GM18498 (cell line): Measurements from ENCODE around the gene TBC1D16.

Experiments
- ATAC-seq: cut with Tn5 transposase; IDR thresholded peaks from one replicate; pipeline ENCODE4 v1.9.1; 2021; ENCODE audit warnings: mild to moderate bottlenecking, moderate library complexity; ENCODE audit not compliant: unreplicated experiment

Gene TBC1D16

DNA sequence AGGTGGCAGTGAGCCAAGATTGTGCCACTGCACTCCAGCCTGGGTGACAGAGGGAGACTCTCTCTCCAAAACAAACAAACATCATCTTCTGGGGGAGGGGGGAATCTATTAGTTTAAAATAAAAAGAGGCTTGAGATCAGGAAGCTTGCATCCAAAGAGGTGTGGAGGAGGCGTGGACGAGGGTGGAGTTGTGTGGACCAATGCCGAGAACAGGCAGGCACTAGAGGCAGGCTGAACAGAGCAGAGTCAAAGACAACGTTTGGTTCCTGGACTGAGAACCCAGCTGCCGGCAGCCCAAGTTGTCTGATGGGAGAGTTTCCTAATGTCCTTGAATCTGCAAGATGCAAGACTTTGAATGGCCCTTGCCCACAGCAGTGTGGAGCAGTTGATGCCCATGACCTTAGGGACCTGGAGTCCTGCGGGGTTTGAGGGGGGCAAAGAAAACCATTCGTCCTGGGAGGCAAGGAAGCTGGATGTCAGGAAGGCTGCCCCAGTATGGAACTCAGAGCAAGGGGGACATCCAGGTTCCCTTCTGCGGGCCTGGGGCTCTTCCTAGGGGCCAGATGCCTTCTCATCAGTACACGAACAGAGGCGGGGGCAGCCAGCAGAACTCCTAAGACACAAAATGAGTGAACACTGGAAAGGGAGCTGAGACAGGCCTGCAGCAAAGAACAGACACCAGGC is 9.2 kb downstream of the TBC1D16 start:
- no peak for ATAC-seq

DNA sequence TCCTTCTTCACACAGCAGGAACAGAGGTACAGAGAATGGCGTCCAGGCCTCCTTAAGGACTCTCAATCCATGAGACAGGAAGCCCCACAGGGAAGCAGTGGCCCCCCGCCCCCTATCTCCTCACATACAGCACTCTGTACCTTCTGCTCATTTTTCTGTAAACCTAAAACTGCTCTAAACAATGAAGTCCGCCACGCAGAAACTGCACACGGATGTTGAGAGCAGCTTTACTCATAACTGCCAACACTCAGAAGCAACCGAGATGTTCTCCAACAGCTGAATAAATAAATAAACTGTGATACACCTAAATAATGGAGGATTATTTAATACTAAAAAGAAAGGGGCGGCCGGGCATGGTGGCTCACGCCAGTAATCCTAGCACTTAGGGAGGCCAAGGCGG is 9.9 kb downstream of the TBC1D16 start:
- no peak for ATAC-seq

- no peak for ATAC-seq
These were observed 10.5 kb downstream of the TBC1D16 start for GRCh38 chr17:80025140-80025539.

- no peak for ATAC-seq
These were observed 11.3 kb downstream of the TBC1D16 start for GRCh38 chr17:80024206-80024972.

GRCh38 chr17:80023481-80024205 is 12.0 kb downstream of the TBC1D16 start:
- ATAC-seq, result no peak

DNA sequence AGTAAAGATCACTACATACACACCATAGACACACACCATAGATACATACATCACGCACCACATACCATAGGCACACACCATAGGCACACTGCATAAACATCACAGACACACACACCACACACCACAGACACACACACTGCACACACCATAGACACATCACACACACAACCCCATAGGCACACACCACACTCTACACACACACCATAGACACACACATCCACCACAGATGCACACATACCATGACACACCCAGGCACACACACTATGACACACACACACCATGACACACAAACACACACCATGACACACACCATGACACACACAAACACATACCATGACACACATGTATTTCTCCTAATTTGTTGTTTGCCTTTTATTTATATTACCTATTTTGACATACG is 14.1 kb downstream of the TBC1D16 start:
- ATAC-seq, result no peak

DNA sequence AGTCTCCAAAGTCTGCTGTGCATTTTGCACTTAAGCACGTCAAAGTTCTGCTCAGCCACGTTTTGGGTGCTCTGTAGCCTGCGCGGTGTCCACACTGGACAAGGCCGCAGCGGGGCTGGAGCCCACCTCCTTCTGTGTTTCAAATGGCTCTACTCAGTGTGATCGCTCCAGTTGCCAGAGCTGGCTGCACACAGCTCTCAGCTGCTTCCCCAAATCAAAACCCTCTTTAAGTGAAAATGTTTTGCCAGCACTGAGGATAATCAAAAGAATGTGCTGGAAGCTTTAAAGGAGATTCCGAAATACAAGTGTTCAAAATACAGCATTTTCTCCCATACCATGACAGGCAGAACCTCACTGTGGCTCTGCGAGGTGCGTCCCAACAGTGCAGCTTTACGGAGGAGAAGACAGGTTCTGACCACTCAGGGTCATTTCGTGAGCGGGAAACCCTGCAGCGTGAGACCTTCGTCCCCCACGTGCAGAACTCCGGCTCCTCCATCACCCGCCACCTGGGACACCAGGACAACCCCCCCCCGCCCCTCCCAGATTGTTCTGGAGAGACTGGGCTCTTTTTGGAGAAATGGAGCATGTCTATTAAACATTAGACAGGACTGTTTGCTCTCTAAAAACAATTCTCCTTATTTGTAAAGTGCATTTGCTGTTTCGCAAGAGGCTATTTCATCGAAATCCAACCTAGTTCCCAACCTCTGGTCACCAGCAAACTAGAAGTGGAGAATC is 16.6 kb downstream of the TBC1D16 start:
- ATAC-seq, result no peak

DNA sequence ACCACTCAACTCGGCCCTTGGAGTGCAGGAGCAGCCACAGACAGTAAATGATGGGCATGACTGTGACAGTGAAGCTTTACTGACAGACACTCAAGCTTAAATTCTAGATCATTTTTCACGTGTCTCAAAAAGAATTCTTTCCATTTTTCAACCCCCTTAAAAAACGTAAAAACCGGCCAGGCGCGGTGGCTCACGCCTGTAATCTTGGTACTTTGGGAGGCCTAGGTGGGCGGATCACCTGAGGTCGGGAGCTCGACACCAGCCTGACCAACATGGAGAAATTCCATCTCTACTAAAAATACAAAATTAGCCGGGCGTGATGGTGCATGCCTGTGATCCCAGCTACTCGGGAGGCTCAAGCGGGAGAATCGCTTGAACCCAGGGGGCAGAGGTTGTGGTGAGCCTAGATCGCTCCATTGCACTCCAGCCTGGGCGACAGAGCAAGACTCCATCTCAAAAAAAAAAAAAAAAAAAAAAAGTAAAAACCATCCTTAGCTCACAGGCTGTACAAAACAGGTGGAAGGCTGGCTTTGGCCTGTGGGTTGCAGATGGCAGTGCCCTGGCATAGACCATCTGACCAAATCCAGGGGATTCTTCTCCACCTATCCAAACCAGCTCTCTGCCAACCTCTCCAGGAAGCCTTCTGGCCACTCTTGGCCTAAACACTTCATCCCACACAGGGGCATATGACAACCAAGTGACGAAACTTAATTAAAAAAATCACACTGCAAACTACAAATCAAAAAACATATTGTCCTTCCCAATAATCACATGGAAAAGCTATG is 18.3 kb downstream of the TBC1D16 start:
- ATAC-seq, result no peak

GRCh38 chr17:80012765-80013741 is 22.6 kb downstream of the TBC1D16 start:
- ATAC-seq, result no peak

DNA sequence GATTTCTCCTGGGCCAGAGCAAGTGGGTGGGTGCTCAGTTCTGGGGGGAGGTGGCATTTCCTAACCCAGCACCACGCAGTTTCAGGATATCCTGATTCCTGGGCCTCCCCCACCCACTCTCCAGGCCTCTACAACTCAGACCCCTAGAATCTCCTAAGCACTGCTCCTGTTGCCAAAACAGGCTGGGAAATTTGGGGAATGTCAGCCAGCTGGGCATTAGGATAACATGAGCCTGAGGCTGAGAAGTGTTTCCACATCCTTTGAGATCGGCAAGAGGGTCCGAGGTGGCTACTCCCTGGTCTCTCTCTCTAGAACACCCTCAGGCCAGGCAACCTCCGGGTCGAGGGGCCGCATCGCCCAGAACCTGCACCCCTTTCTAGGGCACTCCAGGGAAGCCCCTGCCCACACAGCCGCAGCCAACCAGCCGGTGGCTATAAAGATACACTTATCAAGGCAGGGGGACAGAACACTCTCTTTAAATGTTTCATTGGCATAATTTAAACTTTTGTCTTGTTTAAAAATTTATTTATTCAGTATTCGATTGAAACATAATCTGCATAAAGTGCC is 23.6 kb downstream of the TBC1D16 start:
- ATAC-seq, result no peak

GRCh38 chr17:80010283-80010858 is 25.3 kb downstream of the TBC1D16 start:
- no peak for ATAC-seq

- ATAC-seq, result no peak
These were observed 26.0 kb downstream of the TBC1D16 start for GRCh38 chr17:80009391-80010282.

GRCh38 chr17:80008848-80009247 is 26.8 kb downstream of the TBC1D16 start:
- ATAC-seq, result no peak

GRCh38 chr17:80008383-80008840 is 27.3 kb downstream of the TBC1D16 start:
- ATAC-seq, result no peak

- no peak for ATAC-seq
These were observed 27.7 kb downstream of the TBC1D16 start for GRCh38 chr17:80007939-80008338.

DNA sequence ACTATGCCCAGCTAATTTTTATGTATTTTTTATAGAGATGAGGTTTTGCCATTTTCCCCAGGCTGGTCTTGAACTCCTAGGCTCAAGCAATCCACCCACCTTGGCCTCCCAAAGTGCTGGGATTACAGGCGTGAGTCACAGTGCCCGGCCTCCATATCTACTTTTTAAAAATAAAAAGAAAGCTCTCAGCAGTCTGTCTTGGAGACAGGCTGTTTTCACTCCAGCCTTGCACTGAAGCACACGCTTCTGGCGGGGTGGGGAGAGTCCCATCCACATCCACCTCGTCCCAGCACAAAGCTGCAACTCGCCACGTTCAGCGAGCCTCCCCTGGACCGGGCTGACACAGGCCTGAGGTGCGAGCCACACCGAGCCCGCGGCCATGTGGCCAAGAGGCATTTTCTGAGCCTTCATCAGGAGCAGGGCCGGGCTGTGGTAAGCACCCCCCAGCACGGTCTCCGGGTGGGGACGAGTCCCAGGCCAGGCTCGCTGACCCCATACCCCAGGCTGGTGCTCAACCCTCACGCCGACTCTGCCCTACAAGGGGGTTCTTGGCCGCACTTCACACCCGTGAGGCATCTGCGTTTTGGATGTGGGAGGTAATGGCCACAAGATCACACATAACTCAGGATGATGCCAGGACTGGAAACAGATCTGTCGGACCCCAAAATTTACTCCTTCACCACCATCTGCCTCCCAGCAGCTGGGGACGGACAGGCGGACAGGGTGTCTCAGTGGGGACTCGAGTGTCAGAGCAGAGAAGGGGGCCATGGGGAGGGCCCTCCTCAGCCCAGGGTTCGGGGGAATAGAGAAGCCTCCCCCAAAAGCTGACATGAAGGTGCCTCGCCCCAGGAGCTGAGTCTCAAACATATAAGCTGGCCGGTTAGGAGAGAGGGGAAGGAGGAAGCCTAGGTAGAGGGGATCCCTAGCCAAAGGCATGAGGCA is 28.6 kb downstream of the TBC1D16 start:
- ATAC-seq, result no peak
